DMS 273 (cell line): ENCODE results near the gene MED12L.

Source experiments
- DNase-seq: peaks from one replicate; lab custom pipeline; 2025; ENCODE audit not compliant: unreplicated experiment; lab: John Stamatoyannopoulos, UW

MED12L gene

DNA sequence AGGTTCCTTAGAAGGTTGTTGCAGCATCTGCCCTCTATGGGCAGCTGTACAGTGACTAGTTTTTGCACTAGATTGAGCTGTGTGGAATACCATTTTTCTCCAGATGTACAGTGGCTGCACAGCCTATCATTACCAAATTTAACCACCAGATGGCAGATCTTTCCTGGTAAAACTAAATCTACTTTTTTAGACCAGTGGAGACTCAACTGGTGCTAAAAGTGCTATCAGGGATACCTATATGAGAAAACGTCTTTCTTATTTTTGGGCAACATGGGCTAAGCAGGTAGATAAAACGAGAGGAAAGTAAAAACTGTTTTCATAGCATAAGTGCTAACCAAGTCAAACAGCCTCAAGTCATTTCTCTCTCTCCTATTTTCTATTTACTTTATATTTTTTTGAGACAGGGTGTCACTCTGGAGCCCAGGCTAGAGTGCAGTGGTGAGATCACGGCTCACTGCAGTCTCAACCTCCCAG, 354.2 kb downstream of the MED12L start:
- peak; percentile 89 for DNase-seq

DNA sequence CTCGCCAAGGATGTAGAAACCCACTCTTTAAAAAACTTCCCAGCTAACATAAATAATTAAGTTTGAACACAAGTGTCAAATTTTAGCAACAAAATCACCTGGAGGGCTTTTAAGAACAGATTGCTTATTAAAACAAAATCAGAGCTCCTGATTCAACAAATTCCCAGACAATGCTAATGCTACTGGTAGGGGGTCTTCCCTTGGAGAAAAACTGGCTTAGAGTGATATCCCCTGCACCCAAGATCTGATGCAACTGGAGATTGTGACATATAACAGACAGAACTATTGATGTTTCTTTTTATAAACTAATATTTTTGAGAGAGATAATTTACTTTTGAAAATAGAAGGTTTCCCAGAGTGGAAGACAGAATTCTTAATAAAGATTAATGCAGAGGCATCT, 355.5 kb downstream of the MED12L start:
- DNase-seq = no peak

DNA sequence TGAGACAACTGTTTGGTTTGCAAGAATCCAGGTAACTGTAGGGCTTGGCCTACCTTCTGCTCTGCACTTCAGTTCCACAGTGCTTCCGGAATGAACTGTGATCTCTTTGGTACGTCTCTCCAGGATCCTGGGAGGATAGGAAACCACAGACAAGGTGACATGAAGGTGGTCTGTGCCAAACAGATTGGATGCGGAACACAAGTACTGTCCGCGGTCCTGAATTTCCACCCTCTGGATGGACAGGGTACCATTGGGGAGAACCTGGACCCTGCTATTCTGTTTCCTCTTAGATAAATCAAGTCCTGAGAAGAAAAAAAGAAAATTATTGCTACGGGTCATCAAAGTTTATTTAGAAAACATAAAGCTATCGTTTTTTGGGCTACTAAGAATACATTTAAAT, 358.1 kb downstream of the MED12L start:
- DNase-seq = peak; percentile 16

DNA sequence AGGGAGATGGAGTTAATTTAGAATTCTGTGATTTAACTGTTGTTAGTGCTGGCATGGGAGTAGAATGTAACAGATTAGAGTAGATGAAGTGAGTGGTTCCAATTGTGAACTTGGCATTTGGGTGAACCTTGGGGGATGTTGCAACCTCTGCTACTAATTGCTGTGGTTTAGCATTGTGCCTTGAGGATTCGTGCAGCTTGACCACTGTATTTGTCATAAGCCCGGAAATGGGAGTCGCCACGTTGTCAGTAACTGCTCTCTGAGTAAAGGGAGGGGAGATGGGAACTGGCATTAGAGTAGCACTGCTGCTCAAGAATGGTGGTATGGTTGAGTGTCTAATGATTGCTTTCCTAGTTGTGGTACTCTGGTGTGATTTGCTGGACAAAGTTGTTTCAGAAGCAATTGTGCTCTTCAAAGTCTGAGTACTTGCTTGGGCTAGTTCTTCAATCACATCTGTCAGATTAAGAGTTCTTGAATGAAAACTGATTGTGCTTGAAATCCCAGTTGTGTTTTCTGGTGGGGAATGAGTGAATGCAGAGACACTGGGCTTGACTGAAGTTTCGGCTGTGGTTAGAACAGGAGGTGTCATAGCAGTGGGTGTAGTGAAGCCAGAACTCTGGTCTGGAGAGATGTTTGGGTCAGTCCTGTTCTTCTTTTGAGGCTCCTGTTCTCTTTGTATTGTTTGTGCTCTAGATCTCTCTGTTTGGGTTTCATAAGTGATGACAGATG, 360.0 kb downstream of the MED12L start:
- no peak for DNase-seq

DNA sequence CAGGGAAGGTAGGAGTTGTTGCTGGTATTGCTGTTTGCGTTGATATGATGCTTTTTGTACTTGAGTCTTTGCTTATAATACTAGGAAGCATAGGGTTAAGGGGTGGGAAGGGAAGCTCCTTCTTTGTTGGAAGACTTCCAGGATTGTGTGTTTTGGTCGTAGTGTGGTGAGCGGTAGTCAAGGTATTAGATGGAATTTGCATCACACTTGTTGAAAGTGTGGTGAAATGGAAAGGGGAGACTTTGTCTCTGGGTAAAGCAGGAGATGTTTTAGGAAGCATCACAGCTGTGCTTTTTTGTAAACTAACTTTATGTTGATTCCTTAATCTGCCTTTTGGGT, 360.5 kb downstream of the MED12L start:
- DNase-seq = no peak

DNA sequence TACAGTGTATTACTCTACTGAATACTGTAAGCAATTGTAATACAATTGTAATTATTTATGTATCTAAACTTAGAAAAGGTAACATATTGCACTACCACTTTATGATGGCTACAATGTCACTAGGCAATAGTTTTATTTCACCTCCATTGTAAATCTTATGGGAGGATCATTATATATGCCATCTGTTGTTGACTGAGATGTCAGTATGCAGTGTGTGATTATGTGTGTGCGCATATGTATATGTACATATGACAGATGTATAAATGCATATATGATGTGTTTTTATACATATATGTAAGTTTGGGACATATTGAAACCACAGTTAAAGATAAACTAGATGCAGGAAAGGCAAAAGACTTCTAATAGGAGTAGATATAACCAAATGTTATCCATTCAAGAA, 366.9 kb downstream of the MED12L start:
- DNase-seq = no peak

DNA sequence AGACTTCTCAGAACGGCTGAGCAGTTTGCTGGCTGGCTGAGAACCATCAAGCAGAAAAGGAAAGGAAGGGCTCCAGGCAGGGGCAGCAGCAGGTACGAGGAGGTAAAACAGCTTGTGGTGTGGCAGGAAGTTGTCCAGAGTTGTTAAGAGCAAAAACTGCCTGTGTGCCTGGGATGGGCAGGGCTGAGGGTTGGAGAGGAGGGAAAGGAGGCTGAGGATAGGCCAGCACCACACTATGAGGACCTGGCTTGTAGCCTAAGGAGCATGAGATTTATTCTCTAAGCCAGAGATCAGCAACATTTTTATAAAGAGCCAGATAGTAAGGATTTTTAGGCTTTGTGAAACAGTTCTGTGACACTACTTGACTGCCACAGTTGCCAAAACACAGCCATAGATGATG, 367.4 kb downstream of the MED12L start:
- no peak for DNase-seq

DNA sequence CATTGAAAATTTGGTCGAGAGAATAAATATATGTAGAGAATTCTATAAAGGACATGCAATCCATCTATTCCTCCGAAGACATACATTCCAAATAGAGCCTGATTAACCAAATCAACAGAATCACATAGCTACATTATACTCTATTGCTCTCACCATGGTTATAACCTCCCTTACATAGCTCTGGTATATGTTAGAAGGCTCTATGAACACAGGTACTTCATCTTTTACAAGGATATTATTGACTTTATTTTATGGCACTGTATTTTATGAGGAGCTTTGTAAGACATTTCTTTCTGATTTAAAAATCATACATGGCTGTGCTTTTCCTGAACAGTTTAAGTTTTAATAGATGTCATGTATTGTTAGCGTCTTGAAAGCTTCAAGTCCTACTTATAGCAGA, 370.6 kb downstream of the MED12L start:
- DNase-seq = no peak

DNA sequence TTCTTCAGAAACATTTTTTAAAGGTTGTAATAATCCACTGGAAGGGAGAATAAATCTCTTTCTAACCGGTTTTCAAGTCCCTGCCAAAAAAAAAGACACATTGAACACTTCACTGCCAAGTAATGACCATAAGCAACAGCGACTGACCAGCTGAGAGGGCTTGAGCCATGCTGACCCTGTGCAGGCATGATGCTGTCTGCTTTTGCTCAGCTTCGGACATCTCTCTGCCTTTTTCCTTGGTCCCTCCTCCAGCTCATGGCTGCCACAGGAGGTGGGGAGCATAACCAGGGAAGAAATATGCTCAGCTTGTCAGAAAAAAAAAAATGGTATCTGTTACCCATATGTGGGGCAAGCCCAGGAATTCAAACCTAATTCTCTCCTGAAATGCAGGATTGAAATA, 373.9 kb downstream of the MED12L start:
- no peak for DNase-seq

DNA sequence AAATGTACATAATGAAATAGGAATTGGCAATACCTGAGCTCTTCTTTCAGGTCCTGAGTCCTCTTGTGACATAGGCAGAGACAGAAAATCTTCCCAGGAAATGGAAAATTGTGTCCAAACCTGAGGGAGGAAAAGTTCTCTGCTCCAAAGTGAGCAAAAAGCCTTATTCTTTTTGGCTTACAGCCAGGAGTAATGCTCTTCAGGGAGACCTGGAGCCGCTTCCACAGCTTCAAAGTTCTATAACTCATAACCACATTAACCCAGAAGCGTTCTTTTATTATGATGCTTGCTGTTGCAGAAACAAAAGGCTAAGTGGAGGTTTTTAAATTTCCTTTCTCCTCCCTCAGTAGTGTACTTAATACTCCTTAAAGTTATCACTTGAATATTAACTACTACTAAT, 374.8 kb downstream of the MED12L start:
- peak; percentile 39 for DNase-seq

DNA sequence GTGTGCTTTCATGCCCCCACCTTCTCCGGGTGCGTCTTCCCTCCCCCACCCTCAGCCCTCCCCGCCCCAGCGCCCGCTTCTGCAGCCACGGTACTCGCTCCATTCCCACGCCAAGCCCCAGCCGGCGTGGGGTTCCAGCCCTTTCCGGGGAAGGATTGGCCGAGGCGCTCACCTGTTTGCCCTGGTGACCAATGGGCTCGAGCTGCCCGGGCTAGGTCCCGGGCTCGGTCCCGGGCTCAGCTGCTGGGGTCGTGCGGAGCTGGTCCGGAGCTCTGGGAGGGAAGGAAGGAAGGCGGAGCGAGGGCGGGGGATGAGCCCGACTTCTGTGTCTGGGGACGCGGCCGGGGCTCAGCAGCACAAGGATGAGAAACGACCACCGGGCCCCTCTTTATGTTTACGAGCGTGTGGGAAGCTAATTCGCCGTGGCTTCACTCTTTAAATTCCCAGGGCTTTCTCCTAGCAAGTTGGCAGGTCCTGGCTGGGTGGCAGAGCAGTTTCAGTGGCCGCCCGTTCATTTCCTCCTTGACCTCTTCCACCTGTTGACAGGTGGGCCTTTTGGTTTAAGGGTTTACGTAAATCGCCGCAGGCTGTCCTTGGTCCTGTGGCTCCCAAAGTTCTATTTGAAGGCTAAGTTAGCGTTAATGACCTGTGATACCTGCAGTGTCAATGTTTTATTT, 375.4 kb downstream of the MED12L start, which contains the start of gene IGSF10:
IGSF10 (minus strand) TSS at position 288 of the 677 bp plus-strand sequence. CDS start 2,352 bp downstream, outside the sequence.
- peak; percentile 62 for DNase-seq

DNA sequence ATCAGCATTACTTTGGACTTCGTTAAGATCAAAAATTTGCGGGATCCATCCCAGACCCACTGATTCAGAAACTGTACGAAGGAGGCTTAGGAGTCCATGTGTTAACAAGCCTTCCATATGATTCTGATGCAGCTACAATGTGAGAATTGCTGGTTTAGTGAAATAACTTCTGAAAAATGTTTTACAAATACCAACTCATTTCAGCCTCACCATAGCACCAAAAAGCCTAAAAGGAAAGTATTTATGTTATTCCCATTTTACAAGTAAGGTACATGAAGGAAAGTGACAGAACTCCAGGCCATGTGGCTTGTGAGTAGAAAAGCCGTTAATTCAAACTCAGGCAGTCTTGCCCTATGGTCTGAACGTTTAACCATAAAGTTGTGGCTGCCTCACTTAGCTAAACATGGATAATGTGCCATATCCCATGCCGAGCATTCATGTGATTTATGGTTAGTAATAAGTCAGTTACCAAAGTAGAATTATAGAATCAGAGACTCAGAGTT, 376.9 kb downstream of the MED12L start:
- no peak for DNase-seq

DNA sequence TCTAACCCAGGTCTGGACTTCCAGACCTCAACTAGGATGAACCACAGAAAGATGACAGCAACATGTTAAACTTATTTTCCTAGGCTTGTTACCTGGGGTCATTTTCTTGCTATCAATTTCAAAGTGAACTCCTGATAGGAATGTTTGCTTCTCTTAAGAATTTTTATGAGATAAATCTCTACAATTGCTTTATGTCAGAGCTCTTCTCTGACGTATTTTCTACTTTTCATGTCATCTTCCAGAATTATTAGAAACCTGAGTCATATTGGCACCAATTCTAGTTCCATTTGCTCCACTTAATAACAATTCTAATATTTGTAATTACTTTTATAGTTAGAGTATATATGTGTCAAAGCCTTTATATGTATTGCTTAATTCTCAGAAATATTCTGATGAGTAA, 377.5 kb downstream of the MED12L start:
- DNase-seq = no peak

DNA sequence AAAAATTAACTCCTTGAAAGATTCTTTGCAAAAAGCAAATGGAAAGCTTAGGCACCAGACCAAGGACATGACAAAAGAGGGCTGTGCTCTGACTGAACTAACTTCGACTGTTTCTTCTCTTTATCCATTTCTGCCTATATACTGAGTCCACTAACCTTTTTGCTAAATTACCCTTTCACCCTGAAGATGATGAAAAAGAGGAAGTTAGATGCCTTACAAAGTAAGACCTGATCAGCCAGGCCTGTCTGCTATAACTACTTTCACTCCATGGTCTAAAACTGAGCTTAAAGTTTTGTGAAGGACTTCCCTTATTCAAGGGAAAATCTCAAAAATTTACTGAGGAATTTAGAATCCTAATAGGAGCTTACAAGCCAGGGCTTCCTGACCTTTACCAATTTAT, 381.6 kb downstream of the MED12L start:
- DNase-seq = no peak

DNA sequence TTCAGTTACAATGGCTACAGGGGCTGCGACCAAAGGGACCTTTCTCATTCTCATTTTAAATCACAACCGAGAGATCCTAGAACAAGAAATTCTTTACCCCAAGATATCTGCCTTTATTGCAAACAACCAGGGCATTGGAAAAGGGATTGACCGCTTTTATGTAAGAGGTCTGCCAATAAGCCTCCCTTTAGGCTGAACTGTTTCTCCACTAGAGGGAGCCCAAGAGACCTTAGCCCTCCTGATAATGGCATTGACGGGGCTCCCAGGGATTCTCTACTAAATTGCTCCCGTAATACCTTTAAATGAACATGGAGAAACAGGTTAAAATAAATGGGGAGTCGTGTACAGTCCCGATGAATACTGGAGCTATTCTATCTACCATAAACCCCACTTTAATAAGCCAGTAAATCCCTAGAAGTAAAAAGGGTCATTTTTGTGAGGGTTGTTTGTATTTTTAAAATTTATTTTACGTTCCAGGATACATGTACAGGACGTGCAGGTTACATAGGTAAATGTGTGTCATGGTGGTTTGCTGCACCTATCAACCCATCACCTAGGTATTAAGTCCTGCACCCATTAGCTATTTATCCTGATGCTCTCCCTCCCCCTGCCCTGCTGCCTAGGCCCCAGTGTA, 382.9 kb downstream of the MED12L start:
- peak; percentile 92 for DNase-seq

DNA sequence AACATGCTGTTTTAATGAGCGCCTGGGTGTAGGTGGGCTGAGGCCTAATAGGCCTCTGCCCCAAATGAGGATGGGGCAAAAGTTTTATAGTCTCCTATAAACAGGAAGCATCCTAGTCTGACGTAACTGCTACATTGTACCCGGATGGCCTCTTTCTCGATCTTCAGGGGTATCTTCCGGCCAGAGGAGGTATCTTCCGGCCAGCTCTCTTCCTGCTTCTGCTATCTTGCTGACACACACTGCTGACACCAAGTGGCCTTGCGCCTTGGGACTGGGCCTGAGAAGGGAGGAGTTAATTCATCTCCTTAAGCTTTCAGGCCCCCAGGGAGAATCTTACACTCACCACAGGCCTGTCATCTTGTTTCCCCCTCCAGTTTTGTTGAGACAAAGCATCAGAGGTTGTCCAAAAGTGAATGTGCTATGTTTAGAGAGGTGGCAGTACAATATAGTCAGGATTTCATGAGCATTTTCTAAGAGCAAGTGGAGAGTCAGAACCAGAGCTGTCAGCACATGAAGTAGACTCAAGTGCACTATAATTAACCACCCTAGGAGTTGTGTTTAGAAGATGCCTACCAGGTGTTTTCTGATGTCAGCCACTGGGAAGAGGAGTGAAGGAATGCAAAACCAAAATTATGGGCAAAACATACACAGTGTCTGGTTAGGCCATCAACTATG, 391.0 kb downstream of the MED12L start:
- DNase-seq = no peak

DNA sequence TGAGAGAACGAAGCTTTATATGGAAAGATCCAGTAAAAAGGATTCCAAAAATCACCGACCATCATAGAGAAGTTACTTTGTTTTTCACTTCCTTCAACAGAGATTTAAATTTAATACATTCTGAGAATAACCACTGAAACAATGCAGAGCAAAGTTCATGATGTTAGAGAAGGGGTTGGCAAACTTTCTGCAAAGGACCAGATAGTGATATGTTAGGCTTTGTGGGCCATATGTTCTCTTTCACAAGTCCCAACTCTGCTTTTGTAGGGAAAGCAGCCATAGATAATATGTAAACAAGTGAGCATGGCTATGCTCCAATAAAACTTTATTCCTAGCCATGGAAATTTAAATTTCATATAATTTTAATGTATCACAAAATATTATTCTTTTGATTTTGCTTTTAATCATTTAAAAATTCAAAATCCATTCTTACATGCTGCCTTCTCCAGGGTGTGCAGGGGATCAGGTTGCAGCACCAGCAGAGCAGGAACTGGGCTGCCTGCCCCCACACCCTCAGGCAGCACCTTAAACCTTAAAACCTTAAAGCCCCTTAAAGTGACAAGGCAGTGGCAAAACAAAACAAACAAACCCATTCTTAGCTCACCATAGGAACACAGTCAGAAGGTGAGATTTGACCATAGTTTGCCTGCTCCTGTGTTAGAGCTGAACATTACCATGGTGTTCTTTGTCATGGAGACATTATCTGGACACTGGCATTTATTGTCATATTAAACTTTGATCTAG, 392.3 kb downstream of the MED12L start:
- DNase-seq = peak; percentile 63

DNA sequence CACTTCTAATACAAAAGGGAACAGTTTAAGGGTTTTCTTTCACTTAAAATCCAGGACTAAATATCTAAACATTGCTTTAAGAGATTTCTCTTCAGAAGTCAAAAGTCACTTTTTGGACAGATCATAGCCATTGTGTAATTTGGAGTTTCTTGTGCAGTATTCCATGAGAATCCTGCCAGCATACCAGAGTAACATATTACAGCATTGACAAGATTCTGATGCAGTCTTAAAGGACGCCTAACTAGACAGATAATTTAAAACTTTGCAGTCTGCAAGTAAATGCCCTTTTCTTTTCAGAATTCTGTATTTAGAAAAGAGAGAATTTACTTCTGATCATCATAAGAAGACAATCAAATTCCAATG, 392.9 kb downstream of the MED12L start:
- peak; percentile 32 for DNase-seq

DNA sequence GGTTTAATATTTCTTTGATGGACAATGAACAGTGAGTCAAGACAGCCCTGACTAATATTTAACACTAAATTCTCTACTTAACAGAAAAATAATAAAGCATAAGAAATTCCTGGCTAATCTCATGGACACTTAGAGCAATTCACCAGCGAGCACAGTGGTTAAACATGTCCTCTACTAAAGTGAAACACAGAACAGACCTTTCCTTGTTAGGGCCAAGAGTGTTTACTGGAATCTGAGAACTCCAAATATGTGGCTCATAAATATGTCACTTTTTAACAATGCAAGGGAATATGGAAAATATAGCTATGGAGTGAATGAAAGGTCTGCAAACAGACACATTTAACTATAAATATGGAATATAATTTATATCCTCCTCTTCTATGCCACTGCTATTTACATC, 394.0 kb downstream of the MED12L start:
- DNase-seq = no peak

DNA sequence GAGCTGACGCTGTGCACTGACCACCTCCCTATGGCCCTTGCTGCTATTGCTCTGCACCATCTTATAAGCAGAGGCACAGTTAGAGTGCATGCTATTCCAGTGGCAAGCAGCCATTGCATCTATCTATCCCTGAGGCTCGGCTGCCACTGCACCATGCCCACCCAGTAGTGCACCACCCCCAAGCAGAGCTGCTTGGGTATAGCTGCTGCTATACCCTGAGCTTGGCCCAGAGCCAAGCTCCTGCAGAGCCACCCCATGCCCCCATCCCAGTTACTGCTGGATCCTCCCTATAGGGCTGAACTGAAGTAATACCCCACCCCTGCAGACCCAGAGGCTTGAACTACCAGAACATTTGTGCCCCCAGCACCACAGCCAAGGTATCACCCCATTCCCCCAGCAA, 395.0 kb downstream of the MED12L start:
- DNase-seq = no peak

DNA sequence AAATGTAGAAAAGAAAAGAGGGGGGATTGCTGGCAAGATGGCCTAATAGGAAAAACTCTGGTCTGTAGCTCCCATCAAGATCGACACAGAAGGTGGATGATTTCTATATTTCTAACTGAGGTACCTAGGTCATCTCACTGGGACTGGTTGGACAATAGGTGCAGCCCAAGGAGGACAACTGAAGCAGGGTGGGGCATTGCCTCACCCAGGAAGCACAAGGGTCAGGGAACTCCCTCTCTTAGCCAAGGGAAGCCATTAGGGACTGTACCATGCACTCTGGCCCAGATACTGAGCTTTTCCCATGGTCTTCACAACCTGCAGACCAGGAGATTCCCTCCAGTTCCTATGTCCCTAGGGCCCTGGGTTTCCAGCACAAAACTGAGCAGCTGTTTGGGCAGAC, 398.0 kb downstream of the MED12L start:
- no peak for DNase-seq
